HCT116 (cell line): Measurements from ENCODE around the gene LGI2. TPM values are rescaled to one million over a fixed set of nuclear protein-coding genes. Genes with fewer than 3 reads are reported as not detected.

Experiments
- JUND ChIP-seq: IDR thresholded peaks from 2 replicates; pipeline ENCODE4 v1.6.1; 2012
- POLR2AphosphoS5 ChIP-seq: IDR thresholded peaks from 2 replicates; pipeline ENCODE4 v1.6.1; 2011; ENCODE audit warnings: mild to moderate bottlenecking, low read depth, low read length, moderate library complexity
- RAD21 ChIP-seq: IDR thresholded peaks from 2 replicates; pipeline ENCODE4 v1.6.1; 2012; ENCODE audit warnings: low read depth, mild to moderate bottlenecking
- ZFX ChIP-seq: fragments of 450-650 bp; IDR thresholded peaks from 2 replicates; pipeline ENCODE4 v1.6.1; 2017
- ZNF274 ChIP-seq: fragments of 200-500 bp; sonication (Bioruptor generic); IDR thresholded peaks from 2 replicates; pipeline ENCODE4 v1.6.1; 2014; ENCODE audit warnings: mild to moderate bottlenecking, low read depth, low read length, inconsistent platforms
- total RNA-seq: library from RNA; stranded (reverse); gene quantifications from one replicate; pipeline ENCODE4 v1.2.1, GENCODE V29; 2021; ENCODE audit not compliant: unreplicated experiment
- TF ChIP-seq, protein P1 (sequence below): IDR thresholded peaks from 2 replicates; pipeline ENCODE4 v1.6.1; 2011; ENCODE audit warnings: mild to moderate bottlenecking, low read length, moderate library complexity; ENCODE audit not compliant: insufficient replicate concordance; ENCODE audit errors: extremely low read depth

The LGI2 gene
- total RNA-seq, 1 experiment from 2014 or later = not detected

GRCh38 chr4:24949970-24950369, 80.8 kb downstream of the LGI2 start (continued):
- TF ChIP-seq RAD21 = no peak
- TF ChIP-seq, protein P1, sequence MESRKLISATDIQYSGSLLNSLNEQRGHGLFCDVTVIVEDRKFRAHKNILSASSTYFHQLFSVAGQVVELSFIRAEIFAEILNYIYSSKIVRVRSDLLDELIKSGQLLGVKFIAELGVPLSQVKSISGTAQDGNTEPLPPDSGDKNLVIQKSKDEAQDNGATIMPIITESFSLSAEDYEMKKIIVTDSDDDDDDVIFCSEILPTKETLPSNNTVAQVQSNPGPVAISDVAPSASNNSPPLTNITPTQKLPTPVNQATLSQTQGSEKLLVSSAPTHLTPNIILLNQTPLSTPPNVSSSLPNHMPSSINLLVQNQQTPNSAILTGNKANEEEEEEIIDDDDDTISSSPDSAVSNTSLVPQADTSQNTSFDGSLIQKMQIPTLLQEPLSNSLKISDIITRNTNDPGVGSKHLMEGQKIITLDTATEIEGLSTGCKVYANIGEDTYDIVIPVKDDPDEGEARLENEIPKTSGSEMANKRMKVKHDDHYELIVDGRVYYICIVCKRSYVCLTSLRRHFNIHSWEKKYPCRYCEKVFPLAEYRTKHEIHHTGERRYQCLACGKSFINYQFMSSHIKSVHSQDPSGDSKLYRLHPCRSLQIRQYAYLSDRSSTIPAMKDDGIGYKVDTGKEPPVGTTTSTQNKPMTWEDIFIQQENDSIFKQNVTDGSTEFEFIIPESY = no peak
- no peak for TF ChIP-seq POLR2AphosphoS5
- TF ChIP-seq JUND = no peak
- TF ChIP-seq ZNF274 = no peak
- no peak for TF ChIP-seq ZFX

Other genes with a start within 250 kb of the LGI2 start
- 0.25 TPM for gene SOD3, start 235.4 kb downstream of the LGI2 start, total RNA-seq
- 5.3 TPM for gene CCDC149, start 117.9 kb downstream of the LGI2 start, total RNA-seq
- 10.6 TPM for gene SEPSECS, start 129.5 kb upstream of the LGI2 start, total RNA-seq
- gene PI4K2B, start 203.1 kb upstream of the LGI2 start, total RNA-seq = 19.3 TPM